Measurements from ENCODE around the gene CD82. TPM values are rescaled to one million over a fixed set of nuclear protein-coding genes. Genes with fewer than 3 reads are reported as not detected.
"Not testable (repeated sequence)": the region's sequence is repeated elsewhere in the genome, so short reads cannot be mapped to it uniquely, and the experiment has no call there.

The CD82 gene
- polyA plus RNA-seq, 1 donor (not counting 4 experiments of a cell fraction or from before 2014, with no cell fraction given): 118 TPM

DNA sequence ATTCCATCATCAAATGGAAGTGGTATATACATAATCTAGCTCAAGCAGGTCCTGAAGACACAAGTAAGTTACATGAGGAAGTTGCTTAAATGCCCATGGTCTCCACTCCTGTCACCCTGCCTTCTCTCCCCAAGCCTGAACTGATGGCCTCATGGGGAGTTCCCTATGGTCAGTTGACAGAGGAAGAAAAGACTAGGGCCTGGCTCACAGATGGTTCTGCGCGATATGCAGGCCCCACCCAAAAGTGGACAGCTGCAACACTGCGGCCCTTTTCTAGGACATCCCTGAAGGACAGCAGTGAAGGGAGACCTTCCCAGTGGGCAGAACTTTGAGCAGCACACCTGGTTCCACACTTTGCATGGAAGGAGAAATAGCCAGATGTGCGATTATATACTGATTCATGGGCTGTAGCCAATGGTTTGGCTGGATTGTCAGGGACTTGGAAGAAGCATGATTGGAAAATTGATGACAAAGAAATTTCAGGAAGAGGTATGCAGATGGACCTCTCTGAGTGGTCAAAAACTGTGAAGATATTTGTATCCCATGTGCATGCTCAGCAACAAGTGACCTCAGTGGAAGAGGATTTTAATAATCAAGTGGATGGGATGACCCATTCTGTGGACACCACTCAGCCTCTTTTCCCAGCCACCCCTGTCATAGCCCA lies 17.3 kb upstream of the CD82 start:
- Histone ChIP-seq H3K9ac (ENCODE audit: control insufficient read depth, extremely low read depth, insufficient read depth, low read length) (no peak overlapping the region), H3K4me2 (ENCODE audit: control insufficient read depth, extremely low read depth, insufficient read depth, low read depth, low read length) (no peak overlapping the region), H4K20me1 (ENCODE audit: control insufficient read depth, extremely low read depth, insufficient read depth, low read length) (no peaks in the 10 kb centered on the region), H3K79me2 (ENCODE audit: control insufficient read depth, insufficient read depth, low read length) (no peaks in the 10 kb centered on the region), H3K9me1 (ENCODE audit: control insufficient read depth, extremely low read depth, insufficient read depth, low read length) (no peaks in the 10 kb centered on the region), H3K36me3 (ENCODE audit: control insufficient read depth in 2 of 2, extremely low read depth in 1 of 2, insufficient read depth in 2 of 2, low read length in 2 of 2) (no peaks in the 10 kb centered on the region), H3K4me1 (ENCODE audit: control insufficient read depth, extremely low read depth, insufficient read depth, low read length) (peaks cover 4% of the 10 kb centered on the region), H3K9me3 (ENCODE audit: control insufficient read depth, low read depth, low read length) (no peaks in the 10 kb centered on the region), H3K27ac (ENCODE audit: control insufficient read depth, insufficient read depth, low read length) (no peak overlapping the region), H3K4me3 (ENCODE audit: control insufficient read depth in 2 of 3, extremely low read depth in 1 of 3, insufficient read depth in 2 of 3, low read depth in 1 of 3, low read length in 3 of 3) (no peak overlapping the region), H3K27me3 (ENCODE audit: control insufficient read depth, extremely low read depth, insufficient read depth, low read length) (no peaks in the 10 kb centered on the region), H2AFZ (ENCODE audit: control insufficient read depth, low read length) (no peak overlapping the region)
- dilution Hi-C loops (cut with MboI; ENCODE audit: extremely low pct_ligation_motif_present, low sequenced_read_pairs): no loop called here
- no peak for DNase-seq (ENCODE audit: low read depth, low spot score)
- FAIRE-seq: no peak
- TF ChIP-seq, protein P1, sequence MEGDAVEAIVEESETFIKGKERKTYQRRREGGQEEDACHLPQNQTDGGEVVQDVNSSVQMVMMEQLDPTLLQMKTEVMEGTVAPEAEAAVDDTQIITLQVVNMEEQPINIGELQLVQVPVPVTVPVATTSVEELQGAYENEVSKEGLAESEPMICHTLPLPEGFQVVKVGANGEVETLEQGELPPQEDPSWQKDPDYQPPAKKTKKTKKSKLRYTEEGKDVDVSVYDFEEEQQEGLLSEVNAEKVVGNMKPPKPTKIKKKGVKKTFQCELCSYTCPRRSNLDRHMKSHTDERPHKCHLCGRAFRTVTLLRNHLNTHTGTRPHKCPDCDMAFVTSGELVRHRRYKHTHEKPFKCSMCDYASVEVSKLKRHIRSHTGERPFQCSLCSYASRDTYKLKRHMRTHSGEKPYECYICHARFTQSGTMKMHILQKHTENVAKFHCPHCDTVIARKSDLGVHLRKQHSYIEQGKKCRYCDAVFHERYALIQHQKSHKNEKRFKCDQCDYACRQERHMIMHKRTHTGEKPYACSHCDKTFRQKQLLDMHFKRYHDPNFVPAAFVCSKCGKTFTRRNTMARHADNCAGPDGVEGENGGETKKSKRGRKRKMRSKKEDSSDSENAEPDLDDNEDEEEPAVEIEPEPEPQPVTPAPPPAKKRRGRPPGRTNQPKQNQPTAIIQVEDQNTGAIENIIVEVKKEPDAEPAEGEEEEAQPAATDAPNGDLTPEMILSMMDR (optimal IDR thresholded peaks at IDR 0.05 in 1 of 3, IDR thresholded peaks at IDR 0.05 in 1 of 3, conservative IDR thresholded peaks at IDR 0.05 in 1 of 3; ENCODE audit: extremely low read depth in 1 of 3, insufficient read depth in 2 of 3, low read length in 3 of 3): no peak
- TF ChIP-seq EZH2 (IDR thresholded peaks at IDR 0.05; ENCODE audit: low read length): no peak

DNA sequence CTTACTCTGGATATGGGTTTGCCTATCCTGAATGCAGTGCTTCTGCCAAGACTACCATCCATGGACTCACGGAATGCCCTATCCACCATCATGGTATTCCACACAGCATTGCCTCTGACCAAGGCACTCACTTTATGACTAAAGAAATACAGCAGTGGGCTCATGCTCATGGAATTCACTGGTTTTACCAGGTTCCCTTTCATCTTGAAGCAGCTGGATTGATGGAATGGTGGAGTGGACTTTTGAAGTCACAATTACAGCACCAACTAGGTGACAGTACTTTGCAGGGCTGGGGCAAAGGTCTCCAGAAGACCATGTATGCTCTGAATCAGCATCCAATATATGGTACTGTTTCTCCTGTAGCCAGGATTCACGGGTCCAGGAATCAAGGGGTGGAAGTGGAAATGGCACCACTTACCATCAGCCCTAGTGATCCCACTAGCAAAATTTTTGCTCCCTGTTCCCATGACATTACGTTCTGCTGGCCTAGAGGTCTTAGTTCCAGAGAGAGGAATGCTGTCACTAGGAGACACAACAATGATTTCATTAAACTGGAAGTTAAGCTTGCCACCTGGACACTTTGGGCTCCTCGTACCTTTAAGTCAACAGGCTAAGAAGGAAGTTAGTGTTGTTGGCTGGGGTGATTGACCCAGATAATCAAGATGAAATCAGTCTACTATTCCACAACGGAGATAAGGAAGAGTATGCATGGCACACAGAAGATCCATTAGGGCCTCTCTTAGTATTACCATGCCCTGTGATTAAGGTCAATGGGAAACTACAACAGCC lies 16.3 kb upstream of the CD82 start:
- H3K4me3 ChIP-seq (ENCODE audit: control insufficient read depth in 2 of 3, extremely low read depth in 1 of 3, insufficient read depth in 2 of 3, low read depth in 1 of 3, low read length in 3 of 3); H4K20me1 ChIP-seq (ENCODE audit: control insufficient read depth, extremely low read depth, insufficient read depth, low read length); H3K36me3 ChIP-seq (ENCODE audit: control insufficient read depth in 2 of 2, extremely low read depth in 1 of 2, insufficient read depth in 2 of 2, low read length in 2 of 2); FAIRE-seq; H2AFZ ChIP-seq (ENCODE audit: control insufficient read depth, low read length); H3K27ac ChIP-seq (ENCODE audit: control insufficient read depth, insufficient read depth, low read length); H3K4me2 ChIP-seq (ENCODE audit: control insufficient read depth, extremely low read depth, insufficient read depth, low read depth, low read length); H3K4me1 ChIP-seq (ENCODE audit: control insufficient read depth, extremely low read depth, insufficient read depth, low read length); H3K27me3 ChIP-seq (ENCODE audit: control insufficient read depth, extremely low read depth, insufficient read depth, low read length); dilution Hi-C loops (cut with MboI; ENCODE audit: extremely low pct_ligation_motif_present, low sequenced_read_pairs); H3K79me2 ChIP-seq (ENCODE audit: control insufficient read depth, insufficient read depth, low read length); H3K9ac ChIP-seq (ENCODE audit: control insufficient read depth, extremely low read depth, insufficient read depth, low read length); H3K9me1 ChIP-seq (ENCODE audit: control insufficient read depth, extremely low read depth, insufficient read depth, low read length); H3K9me3 ChIP-seq (ENCODE audit: control insufficient read depth, low read depth, low read length); DNase-seq (ENCODE audit: low read depth, low spot score): not testable (repeated sequence)
